HG03039 (cell line): ENCODE results near the gene NTN1.
"Not testable (repeated sequence)": the region's sequence is repeated elsewhere in the genome, so short reads cannot be mapped to it uniquely, and the experiment has no call there.

Experiments
- ATAC-seq: cut with Tn5 transposase; IDR thresholded peaks from one replicate; pipeline ENCODE4 v1.9.1; 2021; ENCODE audit warnings: mild to moderate bottlenecking, moderate library complexity; ENCODE audit not compliant: unreplicated experiment

The NTN1 gene

DNA sequence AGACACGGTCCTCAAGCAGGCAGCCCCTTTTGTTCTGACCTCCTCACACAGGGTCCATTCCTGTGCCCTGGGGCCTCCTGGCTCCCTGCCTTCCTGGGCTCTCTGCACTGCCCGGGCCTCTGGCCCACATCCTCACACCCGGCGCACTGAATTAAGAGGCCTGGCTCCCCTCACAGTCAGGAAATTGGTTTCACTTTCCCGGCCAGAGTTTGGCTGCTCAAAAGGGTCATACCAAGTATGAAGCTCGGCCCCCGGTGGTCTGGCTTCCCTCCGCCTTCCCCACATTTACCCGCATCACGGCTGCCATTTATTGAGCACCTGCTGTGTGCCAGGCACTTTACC is 220.0 kb downstream of the NTN1 start:
- ATAC-seq = no peak

- no peak for ATAC-seq
Observed at GRCh38 chr17:9241774-9242496, 220.6 kb downstream of the NTN1 start.

- ATAC-seq = no peak
Observed at GRCh38 chr17:9242497-9242881, 221.2 kb downstream of the NTN1 start.

GRCh38 chr17:9242983-9243382 is 221.7 kb downstream of the NTN1 start:
- ATAC-seq = no peak

DNA sequence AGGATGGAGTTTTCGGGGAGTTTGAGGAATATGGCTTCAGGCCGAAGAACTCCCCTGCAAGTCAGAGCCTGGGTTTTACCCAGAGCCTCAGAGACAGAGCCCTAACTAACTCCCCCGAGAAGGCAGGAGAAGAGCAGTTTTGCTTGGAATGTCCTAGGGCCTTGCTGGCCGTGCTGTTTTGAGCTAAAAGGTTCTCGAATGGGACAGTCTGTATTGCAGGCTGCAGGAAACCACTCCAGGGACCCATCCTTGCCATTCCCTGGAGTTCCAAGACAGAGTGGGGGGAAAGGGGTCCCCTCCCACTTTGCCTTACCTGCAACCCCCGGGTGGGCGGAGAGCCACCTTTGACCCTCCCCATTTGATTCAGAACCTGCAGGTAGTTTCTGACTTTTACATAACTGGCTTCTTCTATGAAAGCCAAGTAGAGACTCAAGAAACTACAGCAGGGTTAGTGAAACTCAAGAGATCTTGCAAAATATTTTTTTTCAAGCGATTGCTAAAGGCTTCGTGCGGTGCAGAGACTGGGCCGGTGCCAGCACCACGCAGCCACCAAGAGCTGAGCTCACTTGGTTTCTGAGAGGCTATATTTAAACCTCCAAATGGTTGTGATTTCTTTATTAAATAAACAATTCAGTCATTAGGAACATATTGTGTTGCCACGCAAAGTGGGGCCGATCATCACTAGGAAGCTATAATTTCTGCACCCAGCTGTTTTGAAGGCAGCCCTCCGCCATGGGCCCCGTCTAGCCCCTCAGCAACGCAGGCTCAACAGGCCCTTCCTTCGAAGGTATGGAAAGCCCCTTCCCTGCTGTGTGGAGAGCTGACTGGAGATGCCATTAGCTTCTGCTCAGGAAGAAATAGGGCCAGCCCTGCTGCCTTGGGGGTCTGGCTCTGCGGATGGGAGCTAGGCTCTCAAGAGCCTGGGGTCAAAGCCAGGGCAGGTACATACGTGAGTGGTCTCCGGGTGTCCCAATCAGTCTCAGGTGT is 223.0 kb downstream of the NTN1 start:
- ATAC-seq = no peak

- ATAC-seq = no peak
Observed at GRCh38 chr17:9247401-9247938, 226.2 kb downstream of the NTN1 start.

DNA sequence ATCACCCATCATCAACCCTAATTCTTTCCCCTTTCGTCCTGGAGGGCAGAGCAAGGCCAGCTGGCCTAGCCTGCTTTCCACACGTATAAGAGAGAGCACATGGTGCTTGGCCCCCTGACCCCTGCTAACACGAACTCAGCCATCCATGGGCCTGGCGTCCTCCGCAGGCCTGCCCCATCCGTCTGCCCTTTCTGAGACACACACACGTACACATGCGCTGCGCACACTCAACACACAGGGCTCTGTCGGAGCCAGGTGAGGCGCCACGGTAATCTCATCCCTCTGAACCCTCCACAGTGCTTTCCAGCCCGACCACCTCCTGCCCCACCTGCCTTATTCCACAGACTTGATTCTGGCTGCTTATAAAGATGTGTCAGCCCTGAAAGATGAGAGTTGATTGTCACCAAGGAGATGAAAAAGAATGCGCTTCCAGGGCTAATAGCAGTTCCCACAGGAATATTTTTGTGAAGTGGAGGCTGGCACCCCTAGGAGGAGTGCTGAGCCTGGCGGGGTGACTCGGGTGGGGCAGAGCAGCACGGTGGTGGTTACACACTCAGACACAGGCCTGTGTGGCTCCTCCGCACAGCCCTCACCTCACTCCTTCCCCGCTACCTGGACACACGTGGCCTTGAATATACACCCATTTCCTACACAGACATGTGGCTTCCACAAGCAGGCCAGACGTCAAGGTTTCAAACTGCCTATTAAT is 228.1 kb downstream of the NTN1 start:
- ATAC-seq = no peak

DNA sequence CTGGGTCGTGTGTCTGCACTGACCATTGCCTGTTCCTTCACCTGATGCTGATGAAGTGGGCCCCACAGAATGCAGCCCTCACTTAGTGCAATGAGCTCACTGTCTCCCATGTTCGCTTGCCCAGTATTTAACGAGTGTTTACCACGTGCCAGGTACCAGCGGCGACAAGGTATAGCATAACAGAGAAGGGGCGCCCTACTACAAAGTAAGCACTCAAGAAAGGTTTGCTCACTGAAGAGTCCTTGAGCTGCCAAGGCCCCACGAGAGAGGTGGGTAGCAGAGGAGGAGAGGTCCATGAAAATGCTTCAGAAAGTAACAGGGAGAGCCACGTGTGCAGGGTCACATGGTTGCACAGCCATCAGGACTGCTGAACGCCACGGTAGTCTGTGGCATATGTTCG is 230.0 kb downstream of the NTN1 start:
- no peak for ATAC-seq

- ATAC-seq = no peak
Observed at GRCh38 chr17:9253308-9253707, 232.0 kb downstream of the NTN1 start.

- no peak for ATAC-seq
Observed at GRCh38 chr17:9254841-9255240, 233.5 kb downstream of the NTN1 start.

GRCh38 chr17:9255833-9256232 is 234.5 kb downstream of the NTN1 start:
- ATAC-seq = no peak

DNA sequence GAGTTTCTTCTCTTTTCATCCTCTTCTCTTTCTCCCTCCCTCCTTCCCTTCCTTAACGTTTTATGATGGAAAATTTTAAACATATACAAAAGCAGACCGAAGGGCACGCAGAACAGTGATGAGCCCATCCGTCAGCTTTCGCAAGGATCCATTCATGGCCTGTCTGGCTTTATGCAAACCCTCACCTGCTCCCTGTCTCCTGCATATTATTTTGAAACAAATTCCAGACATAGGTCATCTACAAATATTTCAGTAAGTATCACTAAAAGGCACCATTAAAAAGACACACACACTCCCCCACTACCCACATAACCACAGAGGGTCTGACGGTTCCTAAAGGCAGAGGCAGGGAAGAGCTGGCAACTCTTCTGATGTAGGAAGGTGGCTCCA is 235.0 kb downstream of the NTN1 start:
- no peak for ATAC-seq

DNA sequence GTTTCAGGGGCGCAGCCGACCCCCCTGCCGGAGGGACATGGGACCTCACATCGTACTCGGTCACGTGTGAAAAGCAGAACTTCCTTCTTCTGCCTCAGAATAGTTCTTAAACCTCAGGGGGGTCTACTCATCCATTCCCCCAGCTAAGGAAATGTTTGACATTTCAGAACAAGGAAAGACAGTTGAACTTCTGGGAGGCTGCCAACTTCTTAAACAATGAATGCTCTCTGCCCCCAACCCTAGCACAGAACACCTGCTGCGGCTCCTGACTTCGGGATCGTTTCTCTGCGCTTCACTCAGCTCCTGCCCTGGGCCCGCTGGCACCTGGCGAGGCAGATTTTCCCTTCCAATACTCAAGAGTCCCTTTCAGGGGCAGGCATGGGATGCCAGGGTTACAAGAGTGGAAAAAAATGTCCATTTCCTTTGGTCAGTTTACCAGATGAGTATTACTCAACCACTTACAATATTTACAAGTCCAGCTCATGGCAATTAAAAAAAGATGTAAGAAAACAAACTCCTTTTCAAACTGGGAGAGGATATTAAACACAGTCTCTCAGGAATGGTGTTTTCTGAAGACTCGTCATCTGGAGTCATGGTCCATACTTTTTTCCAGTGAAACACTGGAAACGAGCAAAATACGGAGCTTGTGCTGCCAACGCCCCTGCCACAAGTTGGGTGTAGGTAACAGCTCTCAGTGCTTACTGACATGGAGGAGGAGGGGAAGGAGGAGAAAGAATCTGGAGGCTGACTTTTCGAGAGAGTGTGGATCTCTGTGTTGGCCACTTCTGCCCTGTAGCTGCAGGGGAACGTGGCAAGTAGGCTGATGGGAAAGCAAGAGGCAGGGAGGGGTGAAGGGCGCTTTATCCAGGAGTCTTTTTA is 235.7 kb downstream of the NTN1 start:
- ATAC-seq = no peak

GRCh38 chr17:9257630-9257965 is 236.3 kb downstream of the NTN1 start:
- ATAC-seq = not testable (repeated sequence)

DNA sequence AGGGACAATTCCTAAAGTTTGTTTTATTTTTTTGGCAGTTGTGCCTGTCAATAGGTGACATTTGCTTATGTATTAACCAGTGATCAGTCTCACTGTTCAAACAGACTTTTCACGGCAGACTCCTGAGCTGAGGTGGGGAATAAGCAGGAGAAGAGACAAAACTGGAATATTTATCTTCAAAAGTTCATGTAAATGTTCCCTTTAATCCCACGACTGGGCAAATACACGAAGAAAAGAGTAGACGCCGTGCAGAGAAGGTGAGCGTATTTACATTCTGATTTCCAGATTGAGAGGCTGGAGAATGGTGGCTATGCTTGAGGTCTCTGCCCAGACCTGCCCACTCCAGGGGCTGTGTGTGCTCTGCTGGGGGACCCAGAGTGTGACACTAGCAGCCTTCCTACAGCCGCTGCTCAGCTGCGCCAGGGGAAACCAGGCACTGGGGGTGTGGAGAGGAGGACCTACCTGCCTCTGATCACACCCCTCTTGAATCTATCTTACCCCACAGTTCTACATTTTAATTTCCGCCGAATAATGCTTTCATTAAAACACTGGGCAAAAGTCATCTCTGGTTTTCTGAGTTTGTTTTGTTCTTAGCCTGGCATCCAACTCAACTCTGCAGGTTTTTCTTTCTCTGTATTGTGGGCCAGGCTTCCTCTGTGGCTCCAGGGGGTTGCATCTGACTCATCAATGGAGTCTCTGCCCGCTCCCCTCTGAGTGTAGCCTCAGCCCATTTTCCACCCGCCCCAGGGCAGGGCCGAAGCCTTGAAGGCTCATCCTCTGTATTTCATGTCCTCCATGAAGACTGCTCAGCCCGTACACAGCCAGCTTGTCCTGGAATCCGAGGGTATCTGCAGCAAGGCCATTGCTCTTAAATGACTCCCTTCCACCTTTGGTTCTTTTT is 237.1 kb downstream of the NTN1 start:
- ATAC-seq = no peak

- ATAC-seq = no peak
Observed at GRCh38 chr17:9259419-9259818, 238.1 kb downstream of the NTN1 start.

- ATAC-seq = no peak
Observed at GRCh38 chr17:9261081-9262012, 240.0 kb downstream of the NTN1 start.

DNA sequence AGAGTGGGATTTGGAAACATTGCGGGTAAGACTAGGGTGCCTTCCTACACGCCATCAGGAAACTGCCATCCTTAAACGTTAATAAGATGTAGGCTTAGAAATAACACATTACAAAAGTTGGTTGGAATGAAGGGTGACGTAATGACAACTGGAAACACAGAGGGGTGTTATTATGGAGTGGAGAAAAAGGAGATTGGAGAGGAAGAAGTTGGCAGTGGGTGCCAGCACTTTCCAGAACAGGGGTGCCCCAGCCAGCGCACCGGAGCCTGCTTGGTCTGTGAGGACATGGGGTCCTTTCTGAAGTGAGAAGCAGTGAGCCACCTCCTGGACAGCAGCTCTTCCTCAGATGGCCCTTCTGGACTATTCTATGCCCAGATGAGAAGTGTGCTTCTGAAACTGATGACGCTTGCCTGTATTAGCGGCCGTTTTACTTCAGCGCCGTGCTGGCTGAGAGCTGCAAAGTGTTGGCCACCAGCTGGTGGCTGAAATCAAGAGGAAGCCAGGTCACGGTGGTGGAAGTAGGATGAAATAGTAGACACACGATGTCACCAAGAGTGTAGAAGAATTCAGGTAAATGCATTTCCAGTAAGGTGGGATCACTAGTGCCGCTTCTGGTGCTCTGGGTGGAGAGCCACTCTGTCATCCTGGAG is 244.8 kb downstream of the NTN1 start:
- ATAC-seq = no peak
